Thymus (tissue), 11 donors: Measurements from ENCODE around the gene BROX. TPM values are rescaled to one million over a fixed set of nuclear protein-coding genes. Genes with fewer than 3 reads are reported as not detected.

Experiments used
- DNase-seq, 9 donors: peaks; one replicate each; pipeline ENCODE4 v3.0.0-alpha.2; 2013; ENCODE audit warnings: low spot score in 9 of 9, low read depth in 6 of 9, missing footprints in 1 of 9
- H3K27ac ChIP-seq, 2 donors: one replicate each; pipeline ENCODE4 v1.5.1; 2013; ENCODE audit warnings: control low read depth in 1 of 2, low read depth in 1 of 2, low read length in 1 of 2, mild to moderate bottlenecking in 1 of 2, moderate library complexity in 1 of 2
- H3K27me3 ChIP-seq, 2 donors: one replicate each; pipeline ENCODE4 v1.5.1; 2013; ENCODE audit warnings: low read length in 1 of 2; ENCODE audit not compliant: control insufficient read depth in 2 of 2, insufficient read depth in 1 of 2
- H3K36me3 ChIP-seq, 2 donors: one replicate each; pipeline ENCODE4 v1.5.1; 2013; ENCODE audit warnings: low read length in 1 of 2, mild to moderate bottlenecking in 1 of 2, moderate library complexity in 1 of 2; ENCODE audit not compliant: control insufficient read depth in 2 of 2, insufficient read depth in 2 of 2
- H3K4me1 ChIP-seq, 2 donors: one replicate each; pipeline ENCODE4 v1.5.1; 2013; ENCODE audit warnings: low read length in 2 of 2; ENCODE audit not compliant: control insufficient read depth in 2 of 2, insufficient read depth in 2 of 2
- H3K4me3 ChIP-seq, 2 donors: one replicate each; pipeline ENCODE4 v1.5.1; 2013; ENCODE audit warnings: low read length in 2 of 2, control low read depth in 1 of 2, mild to moderate bottlenecking in 1 of 2
- H3K9me3 ChIP-seq, 2 donors: one replicate each; pipeline ENCODE4 v1.5.1; 2013; ENCODE audit warnings: low read length in 1 of 2, mild to moderate bottlenecking in 1 of 2; ENCODE audit not compliant: control insufficient read depth in 2 of 2, insufficient read depth in 1 of 2
- WGBS: extraction: QIAGEN DNeasy Blood & Tissue Kit; methylation state at CpG from one replicate; pipeline ENCODE4 v1.1.7; 2013; 5-methylcytosine and 5-hydroxymethylcytosine counted together
- polyA plus RNA-seq: library from polyadenylated mRNA; stranded (reverse); fragments of 200-250 nt; gene quantifications from one replicate; pipeline ENCODE4 v1.2.3, GENCODE V29; 2013
- total RNA-seq: library from RNA; stranded (reverse); fragments of 120-200 nt; gene quantifications from one replicate; pipeline ENCODE4 v1.2.4, GENCODE V29; 2013
- donor health status: healthy.

BROX gene
- total and polyA plus RNA-seq, 2 donors: 27.5 to 35.8 TPM

GRCh38 chr1:222777977-222778376 is 65.6 kb downstream of the BROX start:
- H3K4me1 ChIP-seq: peaks cover 0 to 5% of the 10 kb centered on the region in 2 donors
- DNase-seq: no peak
- no peak overlapping the region for H3K27ac ChIP-seq
- WGBS: 92% methylated on average over 2 of the region's 2 CpGs
- peaks cover 0 to 2% of the 10 kb centered on the region in 2 donors for H3K9me3 ChIP-seq
- no peak overlapping the region for H3K4me3 ChIP-seq
- no peaks in the 10 kb centered on the region for H3K36me3 ChIP-seq
- no peaks in the 10 kb centered on the region for H3K27me3 ChIP-seq

DNA sequence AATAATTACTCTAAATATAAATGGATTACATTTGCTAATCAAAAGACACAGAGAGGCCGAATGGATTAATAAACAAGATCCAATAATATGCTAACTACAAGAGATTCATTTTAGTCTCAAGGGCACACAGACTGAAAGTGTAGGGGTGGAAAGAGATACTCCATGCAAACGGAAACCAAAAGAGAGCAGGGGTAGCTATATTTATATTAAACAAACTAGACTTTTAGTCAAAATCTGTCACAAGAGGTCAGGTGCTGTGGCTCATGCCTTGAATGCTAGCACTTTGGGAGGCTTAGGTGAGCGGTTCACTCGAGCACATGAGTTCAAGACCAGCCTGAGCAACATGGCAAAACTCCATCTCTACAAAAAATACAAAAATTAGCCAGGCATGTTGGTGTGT is 68.9 kb downstream of the BROX start:
- Histone ChIP-seq H3K4me1 (no peaks in the 10 kb centered on the region), H3K27me3 (no peaks in the 10 kb centered on the region), H3K36me3 (no peaks in the 10 kb centered on the region), H3K4me3 (no peak overlapping the region), H3K9me3 (peaks cover 0 to 2% of the 10 kb centered on the region in 2 donors), H3K27ac (no peak overlapping the region)
- no peak for DNase-seq
- 85% methylated on average over 4 of the region's 4 CpGs for WGBS

DNA sequence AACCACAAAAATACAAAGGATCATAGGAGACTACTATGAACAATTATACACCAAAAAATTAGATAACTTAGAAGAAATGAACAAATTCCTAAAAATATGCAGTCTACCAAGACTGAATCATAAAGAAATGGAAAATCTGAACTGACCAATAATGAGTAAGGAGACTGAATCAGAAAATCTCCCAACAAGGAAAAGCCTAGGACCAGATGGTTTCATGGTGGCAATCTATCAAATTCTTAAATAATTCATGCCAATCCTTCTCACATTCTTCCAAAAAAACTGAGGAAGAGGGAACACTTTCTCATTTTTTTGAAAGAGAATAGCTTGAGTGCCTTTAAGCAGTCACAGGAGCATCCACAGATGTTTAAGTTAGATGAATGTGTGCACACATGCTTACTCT is 70.7 kb downstream of the BROX start:
- DNase-seq: no peak
- Histone ChIP-seq H3K27ac (no peak overlapping the region), H3K4me3 (no peak overlapping the region), H3K27me3 (no peaks in the 10 kb centered on the region), H3K4me1 (no peaks in the 10 kb centered on the region), H3K36me3 (no peaks in the 10 kb centered on the region), H3K9me3 (peaks cover 0 to 2% of the 10 kb centered on the region in 2 donors)

DNA sequence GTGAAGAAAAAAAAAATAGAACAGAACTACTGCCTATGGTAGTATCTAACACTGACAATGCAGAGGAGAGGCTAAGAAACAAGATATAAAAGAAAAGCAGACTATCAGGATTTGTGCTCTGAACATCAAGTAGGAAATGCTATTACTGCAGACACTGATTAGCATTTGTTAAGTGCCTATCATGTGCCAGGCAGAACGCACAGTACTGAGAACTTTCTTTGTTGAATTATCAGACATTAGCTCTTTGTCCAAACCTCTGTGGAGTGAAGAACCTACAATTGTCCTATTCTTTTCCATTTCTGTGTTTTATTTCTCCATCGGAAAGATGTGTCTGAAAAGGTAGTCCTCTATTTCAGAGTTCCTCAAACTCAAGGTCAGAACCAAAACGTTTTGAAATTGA is 72.0 kb downstream of the BROX start:
- Histone ChIP-seq H3K27me3 (no peaks in the 10 kb centered on the region), H3K9me3 (peaks cover 0 to 2% of the 10 kb centered on the region in 2 donors), H3K27ac (no peak overlapping the region), H3K36me3 (no peaks in the 10 kb centered on the region), H3K4me3 (no peak overlapping the region), H3K4me1 (no peaks in the 10 kb centered on the region)
- DNase-seq: no peak
- 65% methylated on average over 3 of the region's 3 CpGs for WGBS

Other genes with a start within 250 kb of the BROX start
- gene HHIPL2, start 164.5 kb upstream of the BROX start, total RNA-seq: 0.33 TPM
- gene HHIPL2, start 164.5 kb upstream of the BROX start, polyA plus RNA-seq: 0.57 TPM
- 8.5 TPM for gene TAF1A, start 122.6 kb upstream of the BROX start, total RNA-seq
- 2.9 TPM for gene TAF1A, start 122.6 kb upstream of the BROX start, polyA plus RNA-seq
- gene MIA3, start 94.5 kb upstream of the BROX start, total RNA-seq: 35.8 TPM
- gene MIA3, start 94.5 kb upstream of the BROX start, polyA plus RNA-seq: 33.1 TPM
- gene AIDA, start 73 bp upstream of the BROX start, total RNA-seq: 20.4 TPM
- gene AIDA, start 73 bp upstream of the BROX start, polyA plus RNA-seq: 54.0 TPM
- gene FAM177B, start 24.6 kb downstream of the BROX start, total RNA-seq: 0.42 TPM
- 1.8 TPM for gene FAM177B, start 24.6 kb downstream of the BROX start, polyA plus RNA-seq
- 2.0 TPM for gene DISP1, start 102.5 kb downstream of the BROX start, total RNA-seq
- gene DISP1, start 102.5 kb downstream of the BROX start, polyA plus RNA-seq: 2.2 TPM